H9 (cell line): ENCODE data around the gene SLC9A9. TPM values are rescaled to one million over a fixed set of nuclear protein-coding genes. Genes with fewer than 3 reads are reported as not detected.

Source experiments
- DNase-seq: peaks from one replicate; pipeline ENCODE4 v3.0.0-alpha.2; 2017
- H2AFZ ChIP-seq: one replicate; pipeline ENCODE4 v1.6.1; 2013; ENCODE audit warnings: mild to moderate bottlenecking, low read length, control low read depth, moderate library complexity
- H2AK5ac ChIP-seq: 2 replicates; pipeline ENCODE4 v1.6.1; 2013; ENCODE audit warnings: low read length, control low read depth, mixed read lengths; ENCODE audit not compliant: insufficient read length
- H2BK120ac ChIP-seq: one replicate; pipeline ENCODE4 v1.6.1; 2013; ENCODE audit warnings: low read depth, mild to moderate bottlenecking, low read length, control low read depth, inconsistent platforms; ENCODE audit not compliant: poor library complexity, severe bottlenecking
- H2BK12ac ChIP-seq: 2 replicates; pipeline ENCODE4 v1.6.1; 2013; ENCODE audit warnings: low read length, control low read depth, mixed read lengths, low read depth; ENCODE audit not compliant: insufficient read length
- H2BK15ac ChIP-seq: 2 replicates; pipeline ENCODE4 v1.6.1; 2013; ENCODE audit warnings: low read depth, low read length, control low read depth
- H2BK20ac ChIP-seq: one replicate; pipeline ENCODE4 v1.6.1; 2013; ENCODE audit warnings: low read depth, mild to moderate bottlenecking, low read length, control low read depth, inconsistent platforms; ENCODE audit not compliant: poor library complexity, severe bottlenecking
- H2BK5ac ChIP-seq: 2 replicates; pipeline ENCODE4 v1.6.1; 2013; ENCODE audit warnings: low read length, control low read depth, mixed read lengths; ENCODE audit not compliant: insufficient read length
- H3K14ac ChIP-seq: 2 replicates; pipeline ENCODE4 v1.6.1; 2013; ENCODE audit warnings: low read length, control low read depth; ENCODE audit not compliant: insufficient read depth
- H3K18ac ChIP-seq: 2 replicates; pipeline ENCODE4 v1.6.1; 2013; ENCODE audit warnings: low read depth, mild to moderate bottlenecking, mixed read lengths, low read length, control low read depth; ENCODE audit not compliant: insufficient read length
- H3K23ac ChIP-seq: 2 replicates; pipeline ENCODE4 v1.6.1; 2013; ENCODE audit warnings: low read length, control low read depth, mixed read lengths, low read depth; ENCODE audit not compliant: insufficient read length
- H3K23me2 ChIP-seq: 2 replicates; pipeline ENCODE4 v1.6.1; 2013; ENCODE audit warnings: low read depth, mild to moderate bottlenecking, mixed read lengths, low read length, control low read depth; ENCODE audit not compliant: insufficient read length, poor library complexity, severe bottlenecking
- H3K27ac ChIP-seq: 2 replicates; pipeline ENCODE4 v1.5.1; 2013; ENCODE audit warnings: low read length, control low read depth, mixed read lengths, low read depth; ENCODE audit not compliant: insufficient read length
- H3K27me3 ChIP-seq: 2 replicates; pipeline ENCODE4 v1.6.1; 2013; ENCODE audit warnings: low read length, control low read depth, inconsistent platforms; ENCODE audit not compliant: insufficient read depth
- H3K4ac ChIP-seq: 2 replicates; pipeline ENCODE4 v1.6.1; 2013; ENCODE audit warnings: low read depth, mild to moderate bottlenecking, control low read depth, inconsistent platforms, low read length, moderate library complexity
- H3K4me1 ChIP-seq: 2 replicates; pipeline ENCODE4 v1.6.1; 2013; ENCODE audit warnings: low read length, control low read depth, inconsistent platforms; ENCODE audit not compliant: insufficient read depth
- H3K4me2 ChIP-seq: 2 replicates; pipeline ENCODE4 v1.6.1; 2013; ENCODE audit warnings: low read length, control low read depth, mixed read lengths; ENCODE audit not compliant: insufficient read length, insufficient read depth
- H3K56ac ChIP-seq: 2 replicates; pipeline ENCODE4 v1.6.1; 2013; ENCODE audit warnings: low read depth, mild to moderate bottlenecking, mixed read lengths, low read length, control low read depth; ENCODE audit not compliant: insufficient read length
- H3K79me1 ChIP-seq: 2 replicates; pipeline ENCODE4 v1.6.1; 2013; ENCODE audit warnings: low read depth, mild to moderate bottlenecking, moderate library complexity, low read length, control low read depth, inconsistent platforms; ENCODE audit not compliant: insufficient read depth, poor library complexity, severe bottlenecking
- H3K79me2 ChIP-seq: 2 replicates; pipeline ENCODE4 v1.6.1; 2013; ENCODE audit warnings: low read length, control low read depth, inconsistent platforms; ENCODE audit not compliant: insufficient read depth
- H3K9ac ChIP-seq: 2 replicates; pipeline ENCODE4 v1.6.1; 2013; ENCODE audit warnings: low read length, control low read depth, mixed read lengths; ENCODE audit not compliant: insufficient read length; ENCODE audit errors: extremely low read depth
- H3K9me3 ChIP-seq: one replicate; pipeline ENCODE4 v1.6.1; 2013; ENCODE audit warnings: low read depth, low read length, inconsistent platforms; ENCODE audit not compliant: control insufficient read depth
- H3T11ph ChIP-seq: one replicate; pipeline ENCODE4 v1.6.1; 2013; ENCODE audit warnings: mild to moderate bottlenecking, low read length, control low read depth, inconsistent platforms
- H4K20me1 ChIP-seq: one replicate; pipeline ENCODE4 v1.6.1; 2013; ENCODE audit not compliant: control insufficient read depth, insufficient read length, insufficient read depth
- H4K5ac ChIP-seq: 2 replicates; pipeline ENCODE4 v1.6.1; 2013; ENCODE audit warnings: low read depth, mild to moderate bottlenecking, mixed read lengths, low read length, control low read depth; ENCODE audit not compliant: insufficient read length
- H4K8ac ChIP-seq: replicated peaks from 2 replicates; pipeline ENCODE4 v1.6.1; 2013; ENCODE audit warnings: low read length, control low read depth, mixed read lengths, low read depth; ENCODE audit not compliant: insufficient read length
- H4K91ac ChIP-seq: 2 replicates; pipeline ENCODE4 v1.6.1; 2013; ENCODE audit warnings: low read depth, mild to moderate bottlenecking, moderate library complexity, mixed read lengths, low read length, control low read depth; ENCODE audit not compliant: insufficient read length
- H3K27ac Mint-ChIP-seq, 3 experiments: 2 replicates in 2 of 3; 3 replicates in 1 of 3; pipeline ENCODE4 v1.8.0; 2020 to 2021; ENCODE audit warnings: mixed read lengths in 3 of 3, mild to moderate bottlenecking in 1 of 3, moderate library complexity in 1 of 3
- H3K27me3 Mint-ChIP-seq: 2 replicates; pipeline ENCODE4 v1.8.0; 2021; ENCODE audit warnings: low read depth, mild to moderate bottlenecking, moderate library complexity, mixed read lengths
- H3K36me3 Mint-ChIP-seq, 3 experiments: 2 replicates in 2 of 3; 3 replicates in 1 of 3; pipeline ENCODE4 v1.8.0; 2020 to 2021; ENCODE audit warnings: low read depth in 3 of 3, mixed read lengths in 3 of 3; ENCODE audit not compliant: insufficient read depth in 1 of 3
- H3K4me1 Mint-ChIP-seq, 2 experiments: 2 replicates each; pipeline ENCODE4 v1.8.0; 2020; ENCODE audit warnings: mixed read lengths in 2 of 2
- H3K4me3 Mint-ChIP-seq, 2 experiments: 2 replicates in 1 of 2; 3 replicates in 1 of 2; pipeline ENCODE4 v1.8.0; 2020 to 2021; ENCODE audit warnings: mild to moderate bottlenecking in 2 of 2, mixed read lengths in 2 of 2, moderate library complexity in 1 of 2
- H3K9me3 Mint-ChIP-seq, 2 experiments: 2 replicates in 1 of 2; 3 replicates in 1 of 2; pipeline ENCODE4 v1.8.0; 2020; ENCODE audit warnings: mild to moderate bottlenecking in 2 of 2, mixed read lengths in 2 of 2, moderate library complexity in 1 of 2
- WGBS: extraction: QIAGEN DNeasy Blood & Tissue Kit; methylation state at CpG from one replicate; pipeline ENCODE4 v1.1.7; 2013; ENCODE audit warnings: missing lambda C conversion rate, low lambda C conversion rate, mixed read lengths; ENCODE audit not compliant: insufficient read length; ENCODE audit errors: extremely low coverage; 5-methylcytosine and 5-hydroxymethylcytosine counted together
- total RNA-seq: library from RNA; stranded (reverse); gene quantifications from 2 replicates; pipeline ENCODE4 v1.2.1, GENCODE V29; 2021
- TF ChIP-seq, protein P1 (sequence below): fragments of 200-600 bp; sonication (generic); conservative IDR thresholded peaks from 3 replicates; pipeline ENCODE4 v1.8.0; 2021; ENCODE audit warnings: antibody characterized with exemption, mild to moderate bottlenecking

The SLC9A9 gene
- total RNA-seq, 1 experiment from 2014 or later: 0.35 TPM

DNA sequence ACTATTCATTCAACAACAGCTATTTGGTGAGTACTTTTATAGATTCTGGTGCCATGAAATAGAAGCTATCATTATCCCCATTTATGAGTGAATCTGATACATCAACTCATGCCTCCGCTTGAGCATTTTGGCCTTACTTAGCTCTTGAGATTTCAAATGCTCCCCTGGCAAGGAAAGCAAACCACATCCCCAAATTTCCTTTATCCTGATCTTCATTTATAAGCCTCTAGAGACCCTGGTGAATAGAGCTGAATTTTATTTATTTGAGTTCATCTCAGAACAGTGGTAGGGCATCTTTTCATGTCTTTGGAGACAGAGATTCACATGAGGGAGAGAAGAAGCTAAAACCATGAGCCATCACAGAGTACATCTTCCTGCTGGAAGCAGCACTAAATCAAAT is 317.2 kb downstream of the SLC9A9 start:
- no peak for DNase-seq
- H2BK12ac ChIP-seq: no peak overlapping the region

More for the DNA sequence above, 317.2 kb downstream of the SLC9A9 start:
- Histone ChIP-seq H2BK120ac (no peak overlapping the region), H3K4me1 (no peaks in the 10 kb centered on the region), H2BK5ac (no peak overlapping the region), H3K4ac (no peak overlapping the region), H2BK15ac (no peak overlapping the region), H3K56ac (no peak overlapping the region), H3K79me2 (no peaks in the 10 kb centered on the region), H2BK20ac (no peak overlapping the region), H3T11ph (no peak overlapping the region), H3K9me3 (no peaks in the 10 kb centered on the region), H3K23me2 (no peaks in the 10 kb centered on the region), H2AFZ (no peak overlapping the region), H4K20me1 (no peaks in the 10 kb centered on the region), H3K79me1 (no peaks in the 10 kb centered on the region), H3K27me3 (no peaks in the 10 kb centered on the region), H3K14ac (no peak overlapping the region), H3K27ac (no peak overlapping the region), H4K91ac (no peak overlapping the region), H4K8ac (no peak overlapping the region), H3K18ac (no peak overlapping the region), H2AK5ac (no peak overlapping the region), H3K9ac (no peak overlapping the region), H3K4me2 (no peak overlapping the region), H3K23ac (no peak overlapping the region), H4K5ac (no peak overlapping the region)
- no peaks in the 10 kb centered on the region; a peak in 1 of 4 replicates for H3K4me1 Mint-ChIP-seq
- H3K27ac Mint-ChIP-seq: no peak overlapping the region
- TF ChIP-seq, protein P1, sequence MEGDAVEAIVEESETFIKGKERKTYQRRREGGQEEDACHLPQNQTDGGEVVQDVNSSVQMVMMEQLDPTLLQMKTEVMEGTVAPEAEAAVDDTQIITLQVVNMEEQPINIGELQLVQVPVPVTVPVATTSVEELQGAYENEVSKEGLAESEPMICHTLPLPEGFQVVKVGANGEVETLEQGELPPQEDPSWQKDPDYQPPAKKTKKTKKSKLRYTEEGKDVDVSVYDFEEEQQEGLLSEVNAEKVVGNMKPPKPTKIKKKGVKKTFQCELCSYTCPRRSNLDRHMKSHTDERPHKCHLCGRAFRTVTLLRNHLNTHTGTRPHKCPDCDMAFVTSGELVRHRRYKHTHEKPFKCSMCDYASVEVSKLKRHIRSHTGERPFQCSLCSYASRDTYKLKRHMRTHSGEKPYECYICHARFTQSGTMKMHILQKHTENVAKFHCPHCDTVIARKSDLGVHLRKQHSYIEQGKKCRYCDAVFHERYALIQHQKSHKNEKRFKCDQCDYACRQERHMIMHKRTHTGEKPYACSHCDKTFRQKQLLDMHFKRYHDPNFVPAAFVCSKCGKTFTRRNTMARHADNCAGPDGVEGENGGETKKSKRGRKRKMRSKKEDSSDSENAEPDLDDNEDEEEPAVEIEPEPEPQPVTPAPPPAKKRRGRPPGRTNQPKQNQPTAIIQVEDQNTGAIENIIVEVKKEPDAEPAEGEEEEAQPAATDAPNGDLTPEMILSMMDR: no peak
- WGBS: no CpG with 5 or more reads among the region's 1 CpG
- H3K4me3 Mint-ChIP-seq: no peak overlapping the region
- no peaks in the 10 kb centered on the region for H3K27me3 Mint-ChIP-seq
- no peaks in the 10 kb centered on the region; a peak in 1 of 7 replicates for H3K36me3 Mint-ChIP-seq
- no peaks in the 10 kb centered on the region for H3K9me3 Mint-ChIP-seq
